Esophagus squamous epithelium (tissue), 4 donors: Measurements from ENCODE around the gene PTP4A1.

Experiments
- POLR2A ChIP-seq, 4 donors: fragments of 450-650 bp; IDR thresholded peaks; one replicate each; pipeline ENCODE4 v1.6.1; 2017; ENCODE audit warnings: antibody characterized with exemption in 4 of 4, mild to moderate bottlenecking in 4 of 4, moderate library complexity in 3 of 4
- TF ChIP-seq, protein P1 (sequence below), 6 experiments: fragments of 450-650 bp in 4 of 6; fragments of 200-600 bp in 2 of 6; sonication (generic) in 2 of 6; IDR thresholded peaks; one replicate each; pipeline ENCODE4 v1.5.1; 2016 to 2019; ENCODE audit warnings: antibody characterized with exemption in 6 of 6, mild to moderate bottlenecking in 4 of 6, moderate library complexity in 4 of 6

DNA sequence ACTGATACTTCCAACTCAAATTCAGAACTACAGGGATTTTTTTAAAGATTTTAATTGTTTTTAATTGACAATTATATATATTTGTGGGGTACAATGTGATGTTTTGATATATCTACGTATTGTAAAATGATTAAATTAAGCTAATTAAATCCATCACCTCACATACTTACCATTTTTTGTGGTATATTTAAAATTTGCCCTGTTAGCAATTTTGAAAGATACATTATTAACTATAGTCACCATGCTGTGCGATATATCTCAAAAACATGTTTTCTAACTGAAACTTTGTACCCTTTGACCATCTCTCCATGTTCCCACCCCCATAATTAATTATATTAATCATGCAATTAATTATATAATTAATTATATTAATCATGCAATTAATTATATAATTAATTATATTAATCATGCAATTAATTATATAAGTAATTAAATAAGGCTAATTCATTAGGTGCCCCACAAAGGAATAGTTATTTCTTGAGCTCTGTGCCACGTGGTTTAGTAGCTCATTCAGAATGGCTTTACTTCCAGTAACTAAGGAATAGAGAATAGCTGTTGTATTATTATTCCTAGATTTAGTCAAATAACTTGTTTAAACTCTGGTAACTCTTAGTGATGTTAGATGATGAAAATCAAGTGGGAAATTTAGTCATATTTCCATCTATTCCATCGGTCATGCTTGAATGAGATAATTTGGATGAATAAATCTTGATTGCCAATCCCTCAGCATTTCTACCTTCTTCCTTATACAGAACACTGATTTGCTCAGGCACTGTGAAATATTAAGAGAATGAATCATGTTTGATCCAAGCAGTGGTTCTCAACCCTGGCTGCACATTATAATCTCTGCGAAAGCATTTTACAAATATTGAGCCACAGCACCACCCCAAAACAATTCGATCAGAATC, 25.1 kb downstream of the PTP4A1 start:
- TF ChIP-seq POLR2A (IDR thresholded peaks at IDR 0.05) = no peak
- TF ChIP-seq, protein P1, sequence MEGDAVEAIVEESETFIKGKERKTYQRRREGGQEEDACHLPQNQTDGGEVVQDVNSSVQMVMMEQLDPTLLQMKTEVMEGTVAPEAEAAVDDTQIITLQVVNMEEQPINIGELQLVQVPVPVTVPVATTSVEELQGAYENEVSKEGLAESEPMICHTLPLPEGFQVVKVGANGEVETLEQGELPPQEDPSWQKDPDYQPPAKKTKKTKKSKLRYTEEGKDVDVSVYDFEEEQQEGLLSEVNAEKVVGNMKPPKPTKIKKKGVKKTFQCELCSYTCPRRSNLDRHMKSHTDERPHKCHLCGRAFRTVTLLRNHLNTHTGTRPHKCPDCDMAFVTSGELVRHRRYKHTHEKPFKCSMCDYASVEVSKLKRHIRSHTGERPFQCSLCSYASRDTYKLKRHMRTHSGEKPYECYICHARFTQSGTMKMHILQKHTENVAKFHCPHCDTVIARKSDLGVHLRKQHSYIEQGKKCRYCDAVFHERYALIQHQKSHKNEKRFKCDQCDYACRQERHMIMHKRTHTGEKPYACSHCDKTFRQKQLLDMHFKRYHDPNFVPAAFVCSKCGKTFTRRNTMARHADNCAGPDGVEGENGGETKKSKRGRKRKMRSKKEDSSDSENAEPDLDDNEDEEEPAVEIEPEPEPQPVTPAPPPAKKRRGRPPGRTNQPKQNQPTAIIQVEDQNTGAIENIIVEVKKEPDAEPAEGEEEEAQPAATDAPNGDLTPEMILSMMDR (IDR thresholded peaks at IDR 0.05) = no peak
